H1 (cell line): ENCODE data around the gene IKZF3. TPM values are rescaled to one million over a fixed set of nuclear protein-coding genes. Genes with fewer than 3 reads are reported as not detected.

Source experiments
- CTCF ChIA-PET: fragments of 300-600 bp; sonication (Branson Sonifier 250); formaldehyde crosslinking; loops from one replicate; lab custom pipeline; 2021; ENCODE audit not compliant: partially characterized antibody; lab: Charles Lee
- POLR2A ChIA-PET: fragments of 300-600 bp; sonication (Branson Sonifier 250); formaldehyde crosslinking; loops from one replicate; lab custom pipeline; 2021; ENCODE audit warnings: inconsistent platforms; ENCODE audit not compliant: partially characterized antibody; lab: Charles Lee
- DNase-seq, 2 experiments: peaks; one replicate each; pipeline versions ENCODE4 v3.0.0 to v3.0.0-alpha.2; 2010 to 2022; ENCODE audit warnings: low spot score in 2 of 2, low read depth in 1 of 2, mixed read lengths in 1 of 2
- FAIRE-seq: peaks from 2 replicates; lab custom pipeline; 2011; peaks lifted over from hg19 to GRCh38; lab: Jason Lieb, UNC
- H2AFZ ChIP-seq: 2 replicates; pipeline ENCODE4 v1.8.1; 2012; ENCODE audit warnings: low read length, inconsistent platforms
- H2AK5ac ChIP-seq: 2 replicates; pipeline ENCODE4 v1.6.1; 2013; ENCODE audit warnings: low read depth, low read length
- H2BK120ac ChIP-seq: replicated peaks from 2 replicates; pipeline ENCODE3; 2013; ENCODE audit warnings: low read depth, low read length, inconsistent platforms
- H2BK12ac ChIP-seq: 2 replicates; pipeline ENCODE4 v1.6.1; 2013; ENCODE audit warnings: low read depth, low read length
- H2BK15ac ChIP-seq: 2 replicates; pipeline ENCODE4 v1.6.1; 2013; ENCODE audit warnings: low read length
- H2BK20ac ChIP-seq: 2 replicates; pipeline ENCODE4 v1.6.1; 2013; ENCODE audit warnings: low read length
- H2BK5ac ChIP-seq: 2 replicates; pipeline ENCODE4 v1.6.1; 2013; ENCODE audit warnings: low read depth, low read length
- H3K14ac ChIP-seq: 2 replicates; pipeline ENCODE4 v1.6.1; 2013; ENCODE audit warnings: inconsistent platforms; ENCODE audit not compliant: insufficient read length
- H3K18ac ChIP-seq: 2 replicates; pipeline ENCODE4 v1.6.1; 2013; ENCODE audit warnings: low read length; ENCODE audit errors: extremely low read depth
- H3K23ac ChIP-seq: 2 replicates; pipeline ENCODE4 v1.6.1; 2013; ENCODE audit warnings: inconsistent platforms; ENCODE audit not compliant: insufficient read length
- H3K23me2 ChIP-seq: 2 replicates; pipeline ENCODE4 v1.6.1; 2013; ENCODE audit warnings: low read depth, low read length
- H3K27ac ChIP-seq: 2 replicates; pipeline ENCODE4 v1.6.1; 2011; ENCODE audit warnings: low read depth, low read length, inconsistent platforms
- H3K27me3 ChIP-seq, 4 experiments: replicated peaks in 1 of 4; 1 replicate in 1 of 4; 2 replicates in 3 of 4; pipeline versions ENCODE4 v1.6.1 to v1.8.1; 2011 to 2013; ENCODE audit warnings: low read length in 3 of 4, mild to moderate bottlenecking in 3 of 4, inconsistent platforms in 2 of 4, mixed read lengths in 2 of 4, moderate library complexity in 1 of 4; ENCODE audit not compliant: control insufficient read depth in 3 of 4, insufficient read depth in 3 of 4; ENCODE audit errors: extremely low read depth in 1 of 4
- H3K36me3 ChIP-seq, 4 experiments: 2 replicates each; pipeline versions ENCODE4 v1.6.1 to v1.8.1; 2011 to 2013; ENCODE audit warnings: mild to moderate bottlenecking in 4 of 4, low read length in 3 of 4, moderate library complexity in 2 of 4, control low read depth in 1 of 4, inconsistent platforms in 1 of 4; ENCODE audit not compliant: insufficient read depth in 4 of 4, control insufficient read depth in 2 of 4
- H3K4ac ChIP-seq: replicated peaks from 2 replicates; pipeline ENCODE3; 2013; ENCODE audit warnings: low read length, low read depth, mixed read lengths, inconsistent platforms; ENCODE audit not compliant: insufficient read length
- H3K4me1 ChIP-seq, 4 experiments: replicated peaks in 1 of 4; 1 replicate in 1 of 4; 2 replicates in 3 of 4; pipeline versions ENCODE4 v1.6.1 to v1.8.1; 2011 to 2013; ENCODE audit warnings: low read length in 3 of 4, inconsistent platforms in 2 of 4, mixed read lengths in 1 of 4; ENCODE audit not compliant: insufficient read depth in 4 of 4, control insufficient read depth in 3 of 4
- H3K4me2 ChIP-seq, 2 experiments: 2 replicates each; pipeline versions ENCODE4 v1.6.1 to v1.8.1; 2011 to 2013; ENCODE audit warnings: low read depth in 2 of 2, low read length in 2 of 2, control low read depth in 1 of 2, inconsistent platforms in 1 of 2, mild to moderate bottlenecking in 1 of 2; ENCODE audit not compliant: insufficient read depth in 1 of 2
- H3K4me3 ChIP-seq, 4 experiments: fragments of 200-600, 300-600 bp in 1 of 4; sonication (generic), shearing (Covaris generic), sonication (Bioruptor Twin) in 1 of 4; 2 replicates each; pipeline versions ENCODE4 v1.5.1 to v1.8.1; 2011 to 2016; ENCODE audit warnings: low read length in 4 of 4, low read depth in 3 of 4, control low read depth in 2 of 4, inconsistent platforms in 2 of 4, mild to moderate bottlenecking in 2 of 4, mixed read lengths in 1 of 4, moderate library complexity in 1 of 4; ENCODE audit not compliant: insufficient read depth in 2 of 4; ENCODE audit errors: extremely low read depth in 1 of 4
- H3K56ac ChIP-seq: replicated peaks from 2 replicates; pipeline ENCODE3; 2013; ENCODE audit warnings: low read depth, mild to moderate bottlenecking, mixed read lengths, low read length, inconsistent platforms; ENCODE audit not compliant: insufficient read length
- H3K79me1 ChIP-seq: 2 replicates; pipeline ENCODE4 v1.6.1; 2013; ENCODE audit warnings: low read depth, low read length, control low read depth
- H3K79me2 ChIP-seq, 2 experiments: 2 replicates each; pipeline versions ENCODE4 v1.6.1 to v1.8.1; 2012 to 2013; ENCODE audit warnings: low read length in 2 of 2, mild to moderate bottlenecking in 2 of 2, inconsistent platforms in 1 of 2; ENCODE audit not compliant: insufficient read depth in 2 of 2, control insufficient read depth in 1 of 2
- H3K9ac ChIP-seq, 4 experiments: replicated peaks in 1 of 4; 1 replicate in 1 of 4; 2 replicates in 3 of 4; pipeline versions ENCODE4 v1.6.1 to v1.8.1; 2011 to 2013; ENCODE audit warnings: low read depth in 3 of 4, low read length in 3 of 4, control low read depth in 2 of 4, mild to moderate bottlenecking in 2 of 4, moderate library complexity in 2 of 4, inconsistent platforms in 1 of 4; ENCODE audit errors: extremely low read depth in 1 of 4
- H3K9me3 ChIP-seq, 2 experiments: 2 replicates each; pipeline versions ENCODE4 v1.6.1 to v1.8.1; 2012 to 2013; ENCODE audit warnings: mild to moderate bottlenecking in 2 of 2, moderate library complexity in 2 of 2, control low read depth in 1 of 2, inconsistent platforms in 1 of 2, low read depth in 1 of 2, low read length in 1 of 2, mixed read lengths in 1 of 2; ENCODE audit not compliant: insufficient read depth in 2 of 2
- H4K20me1 ChIP-seq, 2 experiments: replicated peaks in 1 of 2; 2 replicates each; pipeline versions ENCODE3 to v1.8.1; 2011 to 2013; ENCODE audit warnings: inconsistent platforms in 2 of 2, low read length in 2 of 2, mild to moderate bottlenecking in 1 of 2; ENCODE audit not compliant: insufficient read depth in 2 of 2, control insufficient read depth in 1 of 2
- H4K5ac ChIP-seq: 2 replicates; pipeline ENCODE4 v1.6.1; 2013; ENCODE audit warnings: low read length, low read depth, mixed read lengths, inconsistent platforms; ENCODE audit not compliant: insufficient read length
- H4K8ac ChIP-seq: 2 replicates; pipeline ENCODE4 v1.8.0; 2013; ENCODE audit warnings: mild to moderate bottlenecking, moderate library complexity, low read length, inconsistent platforms; ENCODE audit not compliant: insufficient read depth; ENCODE audit errors: extremely low read depth
- H4K91ac ChIP-seq: replicated peaks from 2 replicates; pipeline ENCODE3; 2013; ENCODE audit warnings: low read length, mixed read lengths, inconsistent platforms; ENCODE audit not compliant: insufficient read length
- CBX8 ChIP-seq: fragments of 300-800, 300-1000 bp; sonication (generic); IDR thresholded peaks from 2 replicates; pipeline ENCODE4 v1.7.1; 2016; ENCODE audit warnings: low read depth, low read length, borderline replicate concordance
- JUN ChIP-seq: IDR thresholded peaks from 2 replicates; pipeline ENCODE4 v1.6.1; 2011; ENCODE audit warnings: low read depth, mild to moderate bottlenecking, improper control_type of control experiment, low read length
- TAF1 ChIP-seq: IDR thresholded peaks from 2 replicates; pipeline ENCODE4 v1.6.1; 2011; ENCODE audit warnings: mild to moderate bottlenecking, low read depth, low read length
- WGBS, 2 experiments: shearing (Covaris generic) in 1 of 2; methylation state at CpG; one replicate each; pipeline versions ENCODE4 v1.1.6 to v1.1.7; 2013 to 2015; ENCODE audit warnings: low lambda C conversion rate in 2 of 2, mixed read lengths in 2 of 2, inconsistent platforms in 1 of 2, low coverage in 1 of 2, missing lambda C conversion rate in 1 of 2; ENCODE audit not compliant: insufficient replicate concordance in 2 of 2, insufficient coverage in 1 of 2, insufficient read length in 1 of 2; ENCODE audit errors: extremely low coverage in 1 of 2, missing lambda C conversion rate in 1 of 2; 5-methylcytosine and 5-hydroxymethylcytosine counted together
- polyA plus RNA-seq, 7 experiments: library from polyadenylated mRNA; depleted of rRNA in 3 of 7; stranded (reverse) in 5 of 7; unstranded in 2 of 7; fragments of >200 nt in 5 of 7; fragments of 200-250 nt in 2 of 7; gene quantifications; 1 replicate in 5 of 7; 2 replicates in 1 of 7; 4 replicates in 1 of 7; pipeline versions ENCODE4 v1.2.1 to v1.2.3, GENCODE V29; 2011 to 2013; ENCODE audit warnings: missing spikeins in 2 of 7, mixed read lengths in 2 of 7
- total RNA-seq: library from RNA; stranded (reverse); fragmentation: NEBNext Ultra II Directional; extraction: Animal tissue kit (Norgen Biotek cat#: 25700); gene quantifications from 2 replicates; pipeline ENCODE4 v1.2.1, GENCODE V29; 2021
- TF ChIP-seq, protein P1 (sequence below): IDR thresholded peaks from 2 replicates; pipeline ENCODE4 v1.6.1; 2012; ENCODE audit warnings: inconsistent platforms

The IKZF3 gene
- total and polyA plus RNA-seq, 2 of the 8 experiments (the other 6 are each of a cell fraction or from before 2014, with no cell fraction given) = 0.23 to 0.56 TPM

DNA sequence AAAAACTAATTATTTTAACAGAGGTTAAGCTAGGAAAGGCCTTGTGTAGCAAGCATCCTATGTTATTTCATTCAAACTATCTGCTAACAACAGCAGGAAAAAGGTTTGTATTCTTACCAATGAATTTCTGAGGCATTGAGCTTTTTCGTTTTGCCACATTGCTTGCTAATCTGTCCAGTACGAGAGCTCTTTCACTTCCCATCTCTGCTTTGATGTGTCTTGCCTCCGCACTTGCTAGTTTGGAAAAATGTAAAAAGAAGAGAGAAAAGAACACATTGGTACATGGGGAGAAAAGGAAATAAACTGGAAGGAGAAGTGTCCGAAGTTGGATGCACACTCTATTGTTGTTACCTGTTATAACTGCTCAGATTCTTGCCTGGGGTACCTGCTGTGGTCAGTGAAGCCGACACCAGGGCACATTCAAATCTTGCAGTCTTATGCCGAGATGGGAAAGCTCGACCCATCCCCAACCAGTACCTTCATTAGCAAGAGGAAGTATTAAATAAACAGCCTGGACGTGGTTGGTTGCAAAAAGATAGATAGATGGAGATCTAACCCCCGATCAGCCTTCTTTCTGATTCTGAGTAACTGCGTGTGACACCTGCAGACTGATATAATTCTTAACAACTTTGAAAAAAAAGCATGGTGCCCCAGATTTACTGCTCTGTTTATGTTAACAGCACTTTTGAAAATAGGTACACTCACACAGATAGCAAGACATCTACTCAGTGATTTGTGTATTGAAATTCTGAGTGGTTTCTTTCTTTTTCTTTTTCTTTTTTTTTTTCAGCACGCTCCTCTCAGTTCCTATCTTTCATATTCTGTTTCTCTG lies 86.4 kb downstream of the IKZF3 start:
- Histone ChIP-seq H3K4me2 (no peak overlapping the region), H3K23me2 (no peaks in the 10 kb centered on the region; the same call in 1 of the 2 replicates), H3K56ac (no peak overlapping the region), H4K91ac (no peak overlapping the region), H2BK5ac (no peak overlapping the region), H3K14ac (no peak overlapping the region), H2BK15ac (no peak overlapping the region), H3K4me1 (no peaks in the 10 kb centered on the region), H2BK20ac (no peak overlapping the region), H2AK5ac (no peak overlapping the region), H4K5ac (no peak overlapping the region), H3K27ac (no peak overlapping the region), H2BK120ac (no peak overlapping the region), H3K18ac (no peak overlapping the region), H3K79me2 (no peaks in the 10 kb centered on the region), H3K9ac (no peak overlapping the region), H3K23ac (no peak overlapping the region), H4K8ac (no peak overlapping the region), H3K9me3 (no peaks in the 10 kb centered on the region), H3K4me3 (no peak overlapping the region), H3K4ac (no peak overlapping the region), H3K79me1 (no peaks in the 10 kb centered on the region), H4K20me1 (no peaks in the 10 kb centered on the region), H3K36me3 (no peaks in the 10 kb centered on the region), H2BK12ac (no peak overlapping the region), H3K27me3 (no peaks in the 10 kb centered on the region), H2AFZ (no peak overlapping the region)
- WGBS, 2 experiments = 80% methylated on average over 11 of the region's 11 CpGs; no CpG with 5 or more reads in 1 of the 2 experiments
- TF ChIP-seq CBX8 (no peak), TAF1 (no peak), JUN (no peak)
- TF ChIP-seq, protein P1, sequence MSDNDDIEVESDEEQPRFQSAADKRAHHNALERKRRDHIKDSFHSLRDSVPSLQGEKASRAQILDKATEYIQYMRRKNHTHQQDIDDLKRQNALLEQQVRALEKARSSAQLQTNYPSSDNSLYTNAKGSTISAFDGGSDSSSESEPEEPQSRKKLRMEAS = no peak
- ChIA-PET POLR2A (no interaction called here), CTCF (interaction anchor here (1.6 kb wide), 1 partner anchor 22 kb away, joined by 5 read pairs; no protein-coding TSS in a partner anchor)
- FAIRE-seq (no peak), DNase-seq (no peak)
